ENCODE data around the gene MRPL14. TPM values are rescaled to one million over a fixed set of nuclear protein-coding genes. Genes with fewer than 3 reads are reported as not detected.
"Not testable (repeated sequence)": the region's sequence is repeated elsewhere in the genome, so short reads cannot be mapped to it uniquely, and the experiment has no call there.

MRPL14 gene
- total and polyA plus RNA-seq, 12 donors: 29.9 to 89.7 (median 41.4) TPM

DNA sequence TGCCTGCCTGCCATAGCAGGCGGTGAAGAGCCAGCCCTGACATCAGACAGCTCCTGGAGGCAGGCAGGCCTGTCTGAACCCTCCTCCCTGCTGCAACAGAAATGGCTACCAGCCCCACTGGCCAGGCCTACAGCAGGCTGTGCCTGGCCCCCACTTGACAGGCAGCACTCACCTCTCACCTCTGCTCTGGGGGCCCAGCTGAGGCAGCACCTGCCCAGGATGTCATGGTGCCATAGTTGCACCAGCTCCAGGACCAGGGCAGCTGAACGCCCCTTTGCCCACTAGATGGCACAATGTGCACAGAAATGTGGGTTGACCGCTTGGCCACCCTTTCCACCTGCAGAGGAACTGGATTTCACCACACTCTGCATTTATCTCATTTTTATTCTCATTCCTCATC, 30.6 kb downstream of the MRPL14 start:
- Histone ChIP-seq H3K9me3 (no peaks in the 10 kb centered on the region), H3K36me3 (peaks cover 0 to 20% (median 0%) of the 10 kb centered on the region in 9 donors), H3K4me3 (no peak overlapping the region), H3K4me1 (peaks cover 0 to 12% (median 0%) of the 10 kb centered on the region in 9 donors), H3K27ac (no peak overlapping the region), H3K27me3 (no peaks in the 10 kb centered on the region)
- TF ChIP-seq, protein P1, sequence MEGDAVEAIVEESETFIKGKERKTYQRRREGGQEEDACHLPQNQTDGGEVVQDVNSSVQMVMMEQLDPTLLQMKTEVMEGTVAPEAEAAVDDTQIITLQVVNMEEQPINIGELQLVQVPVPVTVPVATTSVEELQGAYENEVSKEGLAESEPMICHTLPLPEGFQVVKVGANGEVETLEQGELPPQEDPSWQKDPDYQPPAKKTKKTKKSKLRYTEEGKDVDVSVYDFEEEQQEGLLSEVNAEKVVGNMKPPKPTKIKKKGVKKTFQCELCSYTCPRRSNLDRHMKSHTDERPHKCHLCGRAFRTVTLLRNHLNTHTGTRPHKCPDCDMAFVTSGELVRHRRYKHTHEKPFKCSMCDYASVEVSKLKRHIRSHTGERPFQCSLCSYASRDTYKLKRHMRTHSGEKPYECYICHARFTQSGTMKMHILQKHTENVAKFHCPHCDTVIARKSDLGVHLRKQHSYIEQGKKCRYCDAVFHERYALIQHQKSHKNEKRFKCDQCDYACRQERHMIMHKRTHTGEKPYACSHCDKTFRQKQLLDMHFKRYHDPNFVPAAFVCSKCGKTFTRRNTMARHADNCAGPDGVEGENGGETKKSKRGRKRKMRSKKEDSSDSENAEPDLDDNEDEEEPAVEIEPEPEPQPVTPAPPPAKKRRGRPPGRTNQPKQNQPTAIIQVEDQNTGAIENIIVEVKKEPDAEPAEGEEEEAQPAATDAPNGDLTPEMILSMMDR (IDR thresholded peaks at IDR 0.05): peak; percentile 58 to 88 (median 81)
- intact Hi-C loops (cut with DNase I): loop anchor here (1.0 to 10.0 kb wide), 12 partner anchors 36 to 241 kb away; partner anchors contain the start of genes SLC35B2 (in 2 of the 10) and NFKBIE (in 1 of the 10)
- ATAC-seq (peak; percentile 60 to 86 (median 80)), DNase-seq (peak; percentile 67 to 76)
- 38 to 40% methylated on average over 3 of the region's 3 CpGs for WGBS, 2 donors

DNA sequence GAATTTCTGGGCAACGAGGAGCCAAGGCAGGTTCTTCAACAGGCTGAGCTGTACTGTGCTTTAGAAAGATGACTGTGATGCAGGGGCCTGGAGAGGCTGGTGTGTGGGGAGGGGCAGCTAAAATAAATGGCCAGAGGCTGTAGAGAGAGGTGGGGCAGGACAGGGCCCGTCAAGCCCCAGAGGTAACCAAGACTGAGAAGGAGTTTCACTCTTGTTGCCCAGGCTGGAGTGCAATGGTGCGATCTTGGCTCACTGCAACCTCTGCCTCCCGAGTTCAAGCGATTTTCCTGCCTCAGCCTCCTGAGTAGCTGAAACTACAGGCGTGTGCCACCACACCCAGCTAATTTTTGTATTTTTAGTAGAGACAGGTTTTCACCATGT, 32.0 kb downstream of the MRPL14 start:
- not testable (repeated sequence) for H3K27me3 ChIP-seq, H3K9me3 ChIP-seq, H3K27ac ChIP-seq, H3K4me3 ChIP-seq, DNase-seq, ATAC-seq, H3K4me1 ChIP-seq
- intact Hi-C loops (cut with DNase I): loop anchor here (5.0 to 10.0 kb wide), 9 partner anchors 37 to 242 kb away; partner anchors contain the start of genes SLC35B2 (in 2 of the 10) and NFKBIE (in 1 of the 10)
- H3K36me3 ChIP-seq: peaks cover 0 to 15% (median 0%) of the 10 kb centered on the region in 9 donors
- 90 to 95% methylated on average over 6 of the region's 6 CpGs for WGBS, 2 donors

GRCh38 chr6:44094403-44095242, 32.6 kb downstream of the MRPL14 start:
- WGBS, 2 donors: 85 to 89% methylated on average over 10 of the region's 10 CpGs
- Histone ChIP-seq H3K27me3 (no peaks in the 10 kb centered on the region), H3K36me3 (peaks cover 0 to 11% (median 0%) of the 10 kb centered on the region in 9 donors), H3K27ac (no peak overlapping the region), H3K4me1 (peaks cover 0 to 2% (median 0%) of the 10 kb centered on the region in 9 donors), H3K9me3 (no peaks in the 10 kb centered on the region), H3K4me3 (no peak overlapping the region)
- DNase-seq: no peak
- TF ChIP-seq, protein P1 (IDR thresholded peaks at IDR 0.05): no peak
- intact Hi-C loops (cut with DNase I): loop anchor here (5.0 to 10.0 kb wide), 9 partner anchors 38 to 243 kb away; partner anchors contain the start of genes SLC35B2 (in 2 of the 10) and NFKBIE (in 1 of the 10)
- ATAC-seq: no peak

DNA sequence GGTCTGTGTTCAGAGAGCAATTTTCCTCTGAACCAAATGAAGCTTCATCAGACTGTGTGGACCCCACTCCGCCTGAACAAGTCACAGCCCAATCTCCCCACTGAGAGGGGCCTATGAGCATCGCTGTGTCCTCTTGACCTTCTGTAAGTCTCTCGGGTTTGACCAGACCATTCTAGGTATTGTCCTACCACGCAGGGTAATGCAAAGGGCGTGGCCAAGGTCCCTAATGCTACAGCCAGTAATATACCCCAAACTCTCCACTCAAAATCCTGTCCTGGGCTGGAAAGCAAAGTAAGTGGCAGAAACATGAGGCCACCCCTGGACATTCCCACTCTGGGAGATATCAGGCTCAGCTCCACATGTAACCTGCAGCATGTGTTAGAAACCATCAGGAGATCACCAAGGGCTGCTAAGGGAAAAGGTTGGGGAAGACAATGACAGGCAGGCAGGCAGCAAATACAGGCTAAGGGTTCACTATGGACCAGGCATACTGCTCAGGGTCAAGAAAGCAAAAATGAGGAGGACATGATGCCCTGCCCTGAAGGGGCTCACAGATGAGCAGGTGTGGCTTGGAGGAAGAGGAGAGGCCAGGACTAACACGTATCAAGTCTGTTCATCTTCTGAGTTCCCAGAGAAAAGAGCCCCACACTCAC, 33.4 kb downstream of the MRPL14 start:
- Histone ChIP-seq H3K4me3 (no peak overlapping the region), H3K36me3 (peaks cover 0 to 13% (median 0%) of the 10 kb centered on the region in 9 donors), H3K27me3 (no peaks in the 10 kb centered on the region), H3K27ac (no peak overlapping the region), H3K9me3 (no peaks in the 10 kb centered on the region), H3K4me1 (no peaks in the 10 kb centered on the region)
- 93 to 94% methylated on average over 6 of the region's 6 CpGs for WGBS, 2 donors
- DNase-seq: no peak
- no peak for ATAC-seq
- intact Hi-C loops (cut with DNase I): loop anchor here in 4 of 10 donors (10.0 kb wide), 3 partner anchors 141 to 241 kb away; partner anchors contain the start of gene SLC35B2 (in 1 of the 4)
- TF ChIP-seq, protein P1 (IDR thresholded peaks at IDR 0.05): no peak

All from heart right ventricle (tissue), 16 donors.